Measurements from ENCODE around the gene CREB1.

GRCh38 chr2:207589143-207589542 lies 59.4 kb downstream of the CREB1 start:
- no peak for TF ChIP-seq JUN (IDR thresholded peaks at IDR 0.05; ENCODE audit: borderline replicate concordance, insufficient read depth, insufficient read length, low read depth)
- no peak for TF ChIP-seq CTCF (IDR thresholded peaks at IDR 0.05; ENCODE audit: extremely low read depth in 1 of 2, insufficient read depth in 1 of 2, low read depth in 1 of 2, low read length in 2 of 2)
- TF ChIP-seq POLR2AphosphoS5 (IDR thresholded peaks at IDR 0.05; ENCODE audit: insufficient read depth, low read depth, low read length), result no peak
- no peak for TF ChIP-seq POLR2A (IDR thresholded peaks at IDR 0.05; ENCODE audit: low read depth, low read length)
